Anterior cingulate cortex (tissue), 58 donors: ENCODE data around the gene DHX29.
A peak's percentile ranks its signal among the peaks of the same experiment; 100 is the strongest.

Source experiments
- DNase-seq, 58 donors: peaks; one replicate each; lab custom pipeline; 2025; lab: John Stamatoyannopoulos, UW

Gene DHX29

GRCh38 chr5:55316289-55316688 lies 8.8 kb upstream of the DHX29 start:
- DNase-seq: no peak

- DNase-seq: no peak
Measured at GRCh38 chr5:55313870-55314617, 6.5 kb upstream of the DHX29 start.

GRCh38 chr5:55308254-55308836 lies 851 bp upstream of the DHX29 start:
- peak in 4 of 58 donors; percentile 4 to 44 (median 29) for DNase-seq

DNA sequence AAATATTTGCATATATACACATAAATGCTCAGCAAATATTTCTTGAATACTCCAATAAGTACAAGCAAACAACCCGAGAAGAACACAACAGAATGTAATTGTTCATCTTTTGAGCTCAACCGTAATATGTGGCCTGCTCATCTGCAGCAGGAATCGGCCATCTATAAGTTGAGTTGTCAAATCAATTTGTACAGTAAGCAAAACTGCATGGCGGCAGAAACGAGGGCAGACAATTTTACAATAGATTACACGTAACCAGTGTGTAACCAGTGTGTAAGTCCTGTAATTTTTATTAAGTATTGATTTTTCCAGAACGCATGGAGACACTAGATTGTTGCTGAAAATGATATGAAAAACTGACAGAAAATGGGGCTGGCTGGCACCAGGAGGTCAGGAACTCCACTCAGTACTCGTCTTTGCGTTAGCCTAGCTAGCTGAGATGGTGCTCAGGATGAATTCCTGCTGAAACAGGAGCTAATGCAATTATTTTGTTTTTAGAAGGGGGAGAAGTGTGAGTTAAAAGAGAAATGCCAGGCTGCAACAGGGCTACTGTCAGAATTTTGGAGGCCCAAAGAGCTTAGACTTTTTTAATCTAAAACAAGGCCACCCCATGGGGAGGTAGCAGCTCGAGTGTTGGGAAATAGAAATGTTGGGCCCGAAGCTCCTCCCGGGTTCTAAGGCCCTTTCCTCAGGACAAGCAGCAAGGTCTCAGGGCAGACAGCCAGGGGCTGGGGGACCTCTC lies 682 bp downstream of the DHX29 start:
- DNase-seq: no peak

- no peak for DNase-seq
Measured at GRCh38 chr5:55305345-55305744, 2.1 kb downstream of the DHX29 start.

DNA sequence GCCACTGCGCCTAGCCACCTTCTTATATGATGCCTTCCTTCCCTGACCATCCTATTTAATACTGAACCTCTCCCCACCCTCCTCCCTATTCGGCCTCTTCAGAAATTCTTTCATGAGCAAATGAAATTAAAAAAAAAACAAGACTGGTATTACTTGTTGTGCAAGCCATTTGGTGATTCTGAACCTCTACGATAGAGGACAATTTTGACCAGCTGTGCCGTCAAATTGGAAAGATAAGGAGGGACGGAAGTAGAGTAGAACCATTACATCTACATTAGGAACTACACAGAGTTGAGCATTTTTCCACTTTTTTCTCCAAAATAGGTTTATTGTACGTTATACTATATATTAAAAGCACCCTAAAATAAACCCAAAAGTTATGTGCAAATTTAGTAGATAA lies 2.9 kb downstream of the DHX29 start:
- no peak for DNase-seq

DNA sequence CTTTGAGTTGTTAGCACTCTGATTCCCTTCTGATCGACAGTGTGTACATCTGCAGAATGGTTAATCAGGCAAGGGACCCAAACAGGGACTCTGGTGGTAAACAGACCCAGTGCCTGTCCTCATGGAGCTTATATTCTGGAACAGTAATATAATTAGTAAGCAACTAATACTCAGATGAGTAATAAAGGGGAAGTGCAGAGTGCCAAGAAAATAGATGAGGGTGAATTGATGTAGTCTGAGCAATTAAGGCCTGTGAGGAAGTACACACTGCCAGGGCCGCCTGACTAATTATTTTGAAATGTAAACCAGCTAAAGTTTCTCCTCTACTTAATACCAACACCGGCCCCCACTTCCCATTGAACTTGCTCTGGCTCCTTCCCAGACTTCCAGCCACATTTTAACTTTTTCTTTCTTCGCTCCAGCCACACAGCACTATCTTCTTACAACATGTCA lies 4.2 kb downstream of the DHX29 start:
- DNase-seq: no peak

- DNase-seq: no peak
Measured at GRCh38 chr5:55300890-55301289, 6.6 kb downstream of the DHX29 start.

DNA sequence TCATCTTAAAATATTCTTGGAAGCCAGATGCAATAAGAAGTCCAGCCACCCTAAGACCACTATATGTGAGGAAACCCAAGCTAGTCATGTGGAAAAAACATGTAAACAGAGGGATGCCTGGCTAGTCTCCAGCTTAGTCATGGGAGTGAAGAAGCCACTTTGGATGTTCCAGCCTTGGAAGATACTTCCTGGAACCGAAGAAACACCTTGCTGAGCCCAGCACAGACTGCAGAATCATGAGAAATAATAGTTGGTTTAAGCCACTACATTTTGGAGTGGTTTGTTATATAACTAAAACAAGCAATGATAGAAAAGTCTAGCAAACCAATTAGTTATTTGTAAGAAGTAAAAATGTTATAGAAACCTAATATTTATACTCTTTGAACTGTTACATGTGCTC lies 12.6 kb downstream of the DHX29 start:
- DNase-seq: no peak

DNA sequence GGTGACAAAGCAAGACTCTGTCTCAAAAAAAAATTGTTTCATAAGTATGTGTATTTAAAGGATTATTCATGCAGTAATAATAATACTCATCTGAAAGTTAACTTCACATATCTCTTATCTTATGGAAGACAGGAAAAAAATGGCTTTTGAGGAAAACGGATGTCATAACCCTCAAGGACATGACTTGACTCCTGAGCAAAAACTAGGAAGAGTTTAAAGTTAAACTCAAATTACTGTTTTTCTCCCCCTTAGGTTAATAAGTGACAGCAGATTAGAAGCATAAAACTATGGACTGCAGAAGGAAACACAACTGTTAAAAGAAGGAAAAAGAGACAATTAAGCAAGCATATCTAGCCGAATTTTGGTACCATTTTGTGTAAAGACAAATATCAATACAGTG lies 16.5 kb downstream of the DHX29 start:
- DNase-seq: no peak

DNA sequence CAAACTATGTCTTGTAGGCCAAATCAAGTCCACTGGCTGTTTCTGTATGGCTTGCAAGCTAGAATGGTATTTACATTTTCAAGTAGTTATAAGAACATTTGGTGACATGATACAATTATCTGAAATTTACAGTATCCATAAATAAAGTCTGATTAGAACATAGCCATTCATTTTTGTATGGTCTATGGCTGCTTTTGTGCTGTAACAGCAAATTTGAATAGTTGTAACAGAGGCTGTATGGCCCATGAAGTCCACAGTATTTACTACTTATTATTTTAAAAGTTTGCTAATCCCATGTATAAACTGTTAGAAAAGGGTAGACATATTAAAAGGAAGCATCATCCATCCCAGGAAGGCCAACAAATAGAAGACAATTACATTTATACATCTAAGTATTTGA lies 17.7 kb downstream of the DHX29 start:
- no peak for DNase-seq

- DNase-seq: no peak
Measured at GRCh38 chr5:55286411-55286933, 21.0 kb downstream of the DHX29 start.

GRCh38 chr5:55278778-55279177 lies 28.7 kb downstream of the DHX29 start:
- DNase-seq: no peak

DNA sequence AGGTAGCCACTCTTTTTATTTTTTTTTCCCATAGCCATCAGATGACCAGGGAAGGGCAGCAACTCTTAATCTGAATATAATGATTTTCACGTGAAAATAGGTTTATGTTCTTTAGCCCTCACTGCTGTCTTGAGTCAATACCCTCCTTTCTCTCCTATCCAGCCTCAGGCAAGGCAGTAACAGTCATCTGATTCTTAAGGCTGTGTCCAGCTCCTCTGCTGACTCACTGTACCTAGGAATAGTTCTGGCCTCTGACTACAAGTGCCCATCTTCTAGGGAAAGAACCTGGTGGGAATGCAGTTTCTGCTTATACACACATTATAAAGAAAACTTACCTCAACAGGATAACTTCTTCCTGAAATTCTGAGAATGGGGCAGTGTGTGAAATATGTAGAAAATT lies 30.7 kb downstream of the DHX29 start:
- DNase-seq: no peak

- no peak for DNase-seq
Measured at GRCh38 chr5:55258339-55258738, 49.2 kb downstream of the DHX29 start.

- DNase-seq: no peak
Measured at GRCh38 chr5:55254802-55255201, 52.7 kb downstream of the DHX29 start.

DNA sequence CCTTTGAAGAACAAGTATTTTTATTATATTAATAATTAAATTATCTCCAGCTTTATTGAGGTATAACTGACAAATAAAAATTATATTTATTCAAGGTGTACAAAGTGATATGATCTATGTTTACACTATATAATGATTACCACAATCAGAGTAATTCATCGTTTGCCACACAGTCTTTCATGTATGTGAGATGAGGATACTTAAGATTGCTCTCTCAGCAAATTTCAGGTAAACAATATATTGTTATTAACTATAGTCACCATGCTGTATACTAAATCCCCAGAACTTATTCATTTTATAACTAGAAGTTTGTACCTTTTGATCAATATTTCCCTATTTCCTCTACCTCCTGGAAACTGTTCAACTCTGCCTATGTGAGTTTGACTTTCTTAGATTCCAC lies 57.4 kb downstream of the DHX29 start:
- DNase-seq: no peak

DNA sequence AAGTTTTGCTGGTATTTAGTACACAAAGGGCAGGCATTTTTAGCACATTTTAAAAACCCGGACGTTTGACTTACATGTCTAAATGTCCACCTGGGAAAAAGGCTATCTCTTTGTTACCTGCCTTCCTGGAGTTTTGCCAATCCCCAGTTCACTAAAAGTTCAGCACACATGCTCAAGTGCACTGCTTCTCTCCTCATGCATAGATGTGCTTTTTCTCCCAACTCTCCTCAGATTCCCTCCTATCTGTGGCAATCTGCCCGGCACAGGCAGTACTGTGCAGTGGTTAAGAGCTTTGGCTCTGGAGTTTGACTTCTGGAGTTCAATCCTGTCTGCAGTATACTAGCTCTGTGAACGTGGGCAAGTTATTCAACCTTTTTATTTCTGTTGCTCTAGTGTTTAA lies 65.7 kb downstream of the DHX29 start:
- DNase-seq: no peak

GRCh38 chr5:55236800-55237199 lies 70.7 kb downstream of the DHX29 start:
- no peak for DNase-seq

DNA sequence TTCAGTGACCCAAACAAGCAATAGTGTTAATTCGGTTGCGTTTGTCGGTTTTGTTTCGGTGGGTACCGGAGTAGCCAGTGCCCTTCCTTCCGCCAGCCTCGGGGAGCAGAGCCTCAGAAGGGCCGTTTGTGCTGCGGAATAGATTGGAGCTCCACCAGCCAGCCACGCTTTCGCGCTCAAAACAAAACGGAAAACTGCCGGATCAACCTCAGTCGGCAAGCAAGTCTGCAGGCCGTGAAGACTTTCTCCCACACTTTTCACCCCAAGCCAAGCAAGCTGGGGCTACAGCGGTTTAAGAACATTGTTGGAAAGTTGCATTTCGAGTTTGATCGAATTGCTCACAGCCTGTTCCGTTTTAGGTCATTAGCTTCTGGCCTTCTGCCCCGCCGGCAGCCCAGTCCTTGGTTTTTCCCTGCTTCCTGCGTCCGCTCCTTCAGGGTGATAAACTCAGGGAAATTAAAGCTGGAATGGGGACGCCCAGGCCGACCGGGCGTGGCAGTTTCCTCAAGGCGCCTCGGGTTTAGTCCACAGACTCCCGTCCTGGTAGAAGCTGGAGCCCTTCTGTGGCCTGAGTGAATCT lies 73.3 kb downstream of the DHX29 start:
- no peak for DNase-seq
